AG09309 (cell line): ENCODE measurements around the gene CDO1.

Experiments used
- DNase-seq: peaks from one replicate; pipeline ENCODE4 v3.0.0-alpha.2; 2010; ENCODE audit warnings: low read depth
- H3K4me3 ChIP-seq: 2 replicates; pipeline ENCODE4 v1.5.1; 2011; ENCODE audit warnings: mild to moderate bottlenecking, low read depth, low read length, moderate library complexity; ENCODE audit not compliant: control insufficient read depth
- CTCF ChIP-seq: IDR thresholded peaks from 2 replicates; pipeline ENCODE4 v1.5.1; 2011; ENCODE audit warnings: mild to moderate bottlenecking, low read depth, low read length, inconsistent platforms; ENCODE audit not compliant: insufficient read depth, control insufficient read depth; ENCODE audit errors: missing control alignments

The CDO1 gene

GRCh38 chr5:115815693-115816225 lies 700 bp downstream of the CDO1 start:
- H3K4me3 ChIP-seq = peak overlapping the region; percentile 55
- TF ChIP-seq CTCF = no peak
- no peak for DNase-seq

GRCh38 chr5:115815006-115815692 lies 1.3 kb downstream of the CDO1 start:
- TF ChIP-seq CTCF = no peak
- no peak for DNase-seq
- no peak overlapping the region; the same call in 1 of the 2 replicates for H3K4me3 ChIP-seq

GRCh38 chr5:115813719-115814118 lies 2.7 kb downstream of the CDO1 start:
- no peak for DNase-seq
- no peak overlapping the region for H3K4me3 ChIP-seq
- no peak for TF ChIP-seq CTCF

- no peak for TF ChIP-seq CTCF
- no peak overlapping the region for H3K4me3 ChIP-seq
- no peak for DNase-seq
Measured at GRCh38 chr5:115812372-115812771, 4.1 kb downstream of the CDO1 start.

GRCh38 chr5:115811406-115811805 lies 5.1 kb downstream of the CDO1 start:
- no peak for TF ChIP-seq CTCF
- DNase-seq = no peak
- H3K4me3 ChIP-seq = no peak overlapping the region

- no peak overlapping the region for H3K4me3 ChIP-seq
- no peak for TF ChIP-seq CTCF
- peak; percentile 40 for DNase-seq
Measured at GRCh38 chr5:115810761-115811160, 5.7 kb downstream of the CDO1 start.
